ENCODE results near the gene DCC.

- TF ChIP-seq EZH2 (IDR thresholded peaks at IDR 0.05; ENCODE audit: low read depth, unreplicated experiment), result no peak
- no peak for TF ChIP-seq REST (IDR thresholded peaks at IDR 0.05; ENCODE audit: unreplicated experiment)
- no peak for TF ChIP-seq CREB1 (CRISPR knock-in tag; IDR thresholded peaks at IDR 0.05; ENCODE audit: low read depth)
Measured at GRCh38 chr18:52596748-52597435, 256.9 kb downstream of the DCC start.

All from GM23338 (cell line).